Measurements from ENCODE around the gene SLAMF8. TPM values are rescaled to one million over a fixed set of nuclear protein-coding genes. Genes with fewer than 3 reads are reported as not detected.

The SLAMF8 gene
- total RNA-seq, 2 donors from 2014 or later: not detected

- WGBS, 2 experiments (ENCODE audit: insufficient coverage in 1 of 2, insufficient read length in 1 of 2): 41% methylated on average over 3 to 7 of the region's 7 CpGs
- peaks cover 74% of the 10 kb centered on the region for H3K27me3 Mint-ChIP-seq (ENCODE audit: insufficient read depth)
- H3K27ac Mint-ChIP-seq: no peak overlapping the region
- Histone ChIP-seq H3K27me3 (ENCODE audit: control insufficient read depth, insufficient read depth, low read length, poor library complexity, severe bottlenecking) (peaks cover 71% of the 10 kb centered on the region), H3K36me3 (ENCODE audit: control insufficient read depth, insufficient read depth, low read length) (no peaks in the 10 kb centered on the region), H3K9me3 (ENCODE audit: control insufficient read depth, low read length) (no peaks in the 10 kb centered on the region), H3K4me3 (ENCODE audit: low read length) (no peak overlapping the region), H3K9ac (ENCODE audit: extremely low read depth, low read length, poor library complexity, severe bottlenecking) (no peak overlapping the region), H3K4me1 (ENCODE audit: control insufficient read depth, insufficient read depth, low read length) (peaks cover 6% of the 10 kb centered on the region), H3K27ac (ENCODE audit: low read depth, low read length) (no peak overlapping the region)
- no peaks in the 10 kb centered on the region for H3K9me3 Mint-ChIP-seq
- H3K4me1 Mint-ChIP-seq: peaks cover 28% of the 10 kb centered on the region
- no peak for TF ChIP-seq CTCF (conservative IDR thresholded peaks at IDR 0.05)
- no peak overlapping the region for H3K4me3 Mint-ChIP-seq
- no peak for DNase-seq
- H3K36me3 Mint-ChIP-seq (ENCODE audit: low read depth): no peaks in the 10 kb centered on the region
These were observed 4.9 kb downstream of the SLAMF8 start for GRCh38 chr1:159831412-159832141.

- 88 to 91% methylated on average over 2 of the region's 2 CpGs for WGBS, 2 experiments (ENCODE audit: insufficient coverage in 1 of 2, insufficient read length in 1 of 2)
These were observed 5.6 kb downstream of the SLAMF8 start for GRCh38 chr1:159832309-159832708.

GRCh38 chr1:159835356-159835755 is 8.7 kb downstream of the SLAMF8 start:
- Histone ChIP-seq H3K4me1 (ENCODE audit: control insufficient read depth, insufficient read depth, low read length) (peaks cover 15% of the 10 kb centered on the region), H3K9me3 (ENCODE audit: control insufficient read depth, low read length) (no peaks in the 10 kb centered on the region), H3K27me3 (ENCODE audit: control insufficient read depth, insufficient read depth, low read length, poor library complexity, severe bottlenecking) (peaks cover 48% of the 10 kb centered on the region), H3K4me3 (ENCODE audit: low read length) (no peak overlapping the region), H3K27ac (ENCODE audit: low read depth, low read length) (no peak overlapping the region), H3K36me3 (ENCODE audit: control insufficient read depth, insufficient read depth, low read length) (no peaks in the 10 kb centered on the region), H3K9ac (ENCODE audit: extremely low read depth, low read length, poor library complexity, severe bottlenecking) (no peak overlapping the region)
- Mint-ChIP-seq H3K27ac (no peak overlapping the region), H3K9me3 (no peaks in the 10 kb centered on the region), H3K36me3 (ENCODE audit: low read depth) (no peaks in the 10 kb centered on the region), H3K4me1 (peaks cover 30% of the 10 kb centered on the region), H3K27me3 (ENCODE audit: insufficient read depth) (peaks cover 50% of the 10 kb centered on the region), H3K4me3 (no peak overlapping the region)
- no peak for TF ChIP-seq CTCF (conservative IDR thresholded peaks at IDR 0.05)
- no peak for DNase-seq
- WGBS, 2 experiments (ENCODE audit: insufficient coverage in 1 of 2, insufficient read length in 1 of 2): 60 to 88% methylated on average over 1 to 3 of the region's 3 CpGs

More at GRCh38 chr1:159832309-159832708, 5.6 kb downstream of the SLAMF8 start:
- Mint-ChIP-seq H3K27ac (no peak overlapping the region), H3K9me3 (no peaks in the 10 kb centered on the region), H3K36me3 (ENCODE audit: low read depth) (no peaks in the 10 kb centered on the region), H3K4me1 (peaks cover 27% of the 10 kb centered on the region), H3K27me3 (ENCODE audit: insufficient read depth) (peaks cover 67% of the 10 kb centered on the region), H3K4me3 (no peak overlapping the region)
- no peak overlapping the region for H3K4me3 ChIP-seq (ENCODE audit: low read length)
- H3K9ac ChIP-seq (ENCODE audit: extremely low read depth, low read length, poor library complexity, severe bottlenecking): no peak overlapping the region
- no peak overlapping the region for H3K27ac ChIP-seq (ENCODE audit: low read depth, low read length)
- H3K4me1 ChIP-seq (ENCODE audit: control insufficient read depth, insufficient read depth, low read length): peaks cover 6% of the 10 kb centered on the region
- no peak for DNase-seq
- no peaks in the 10 kb centered on the region for H3K36me3 ChIP-seq (ENCODE audit: control insufficient read depth, insufficient read depth, low read length)
- no peak for TF ChIP-seq CTCF (conservative IDR thresholded peaks at IDR 0.05)
- peaks cover 66% of the 10 kb centered on the region for H3K27me3 ChIP-seq (ENCODE audit: control insufficient read depth, insufficient read depth, low read length, poor library complexity, severe bottlenecking)
- no peaks in the 10 kb centered on the region for H3K9me3 ChIP-seq (ENCODE audit: control insufficient read depth, low read length)

Measured in endodermal cell (in vitro differentiated cells).